Smooth muscle cell (in vitro differentiated cells): ENCODE data around the gene VPS13D. TPM values are rescaled to one million over a fixed set of nuclear protein-coding genes. Genes with fewer than 3 reads are reported as not detected.

Experiments used
- DNase-seq: peaks from one replicate; lab custom pipeline; 2025; ENCODE audit not compliant: unreplicated experiment; lab: John Stamatoyannopoulos, UW
- H2AFZ ChIP-seq: fragments of 200-600 bp; sonication (generic); 2 replicates; pipeline ENCODE4 v1.6.0; 2016; ENCODE audit warnings: antibody characterized with exemption, low read depth, mild to moderate bottlenecking
- H3F3A ChIP-seq: fragments of 200-600 bp; sonication (generic); 2 replicates; pipeline ENCODE4 v1.6.0; 2017; ENCODE audit warnings: antibody characterized with exemption, low read depth
- H3K27ac ChIP-seq: fragments of 200-600 bp; sonication (generic); 2 replicates; pipeline ENCODE4 v1.5.1; 2016; ENCODE audit warnings: low read depth, mild to moderate bottlenecking
- H3K27me3 ChIP-seq: fragments of 200-600 bp; sonication (generic); 2 replicates; pipeline ENCODE4 v1.6.1; 2016; ENCODE audit warnings: low read depth, mild to moderate bottlenecking
- H3K36me3 ChIP-seq: fragments of 200-600 bp; sonication (generic); 2 replicates; pipeline ENCODE4 v1.5.1; 2016; ENCODE audit warnings: low read depth
- H3K4me1 ChIP-seq: fragments of 200-600 bp; sonication (generic); 2 replicates; pipeline ENCODE4 v1.5.1; 2016; ENCODE audit warnings: low read depth
- H3K4me2 ChIP-seq: fragments of 200-600 bp; sonication (generic); 2 replicates; pipeline ENCODE4 v1.6.0; 2016; ENCODE audit warnings: mild to moderate bottlenecking
- H3K4me3 ChIP-seq: fragments of 200-600 bp; sonication (generic); 2 replicates; pipeline ENCODE4 v1.5.1; 2016; ENCODE audit warnings: mild to moderate bottlenecking
- H3K79me2 ChIP-seq: fragments of 200-600 bp; sonication (generic); 2 replicates; pipeline ENCODE4 v1.6.0; 2016; ENCODE audit warnings: low read depth, mild to moderate bottlenecking
- H3K9ac ChIP-seq: fragments of 200-600 bp; sonication (generic); 2 replicates; pipeline ENCODE4 v1.6.0; 2016; ENCODE audit warnings: low read depth
- H3K9me3 ChIP-seq: fragments of 200-600 bp; sonication (generic); replicated peaks from 2 replicates; pipeline ENCODE4 v1.5.1; 2016; ENCODE audit warnings: low read depth
- H4K20me1 ChIP-seq: fragments of 200-600 bp; sonication (generic); 2 replicates; pipeline ENCODE4 v1.6.0; 2016; ENCODE audit warnings: low read depth
- WGBS: methylation state at CpG from one replicate; pipeline ENCODE4 v1.1.7; 2016; ENCODE audit warnings: low lambda C conversion rate; 5-methylcytosine and 5-hydroxymethylcytosine counted together
- polyA plus RNA-seq: library from polyadenylated mRNA; unstranded; fragments of >200 nt; fragmentation: Nextera tagmentation; extraction: Ambion mirVana; gene quantifications from 2 replicates; pipeline ENCODE4 v1.2.1, GENCODE V29; 2016
- total RNA-seq: library from RNA; depleted of rRNA; stranded (reverse); fragments of >200 nt; gene quantifications from 2 replicates; pipeline ENCODE4 v1.2.3, GENCODE V29; 2014
- TF ChIP-seq, protein P1 (sequence below): fragments of 200-600 bp; sonication (generic); IDR thresholded peaks from 2 replicates; pipeline ENCODE4 v1.5.1; 2017; ENCODE audit warnings: borderline replicate concordance, mild to moderate bottlenecking, antibody characterized with exemption; ENCODE audit not compliant: insufficient read depth, poor library complexity, severe bottlenecking

Gene VPS13D
- total and polyA plus RNA-seq, 2 experiments from 2014 or later: 3.5 to 20.0 TPM

DNA sequence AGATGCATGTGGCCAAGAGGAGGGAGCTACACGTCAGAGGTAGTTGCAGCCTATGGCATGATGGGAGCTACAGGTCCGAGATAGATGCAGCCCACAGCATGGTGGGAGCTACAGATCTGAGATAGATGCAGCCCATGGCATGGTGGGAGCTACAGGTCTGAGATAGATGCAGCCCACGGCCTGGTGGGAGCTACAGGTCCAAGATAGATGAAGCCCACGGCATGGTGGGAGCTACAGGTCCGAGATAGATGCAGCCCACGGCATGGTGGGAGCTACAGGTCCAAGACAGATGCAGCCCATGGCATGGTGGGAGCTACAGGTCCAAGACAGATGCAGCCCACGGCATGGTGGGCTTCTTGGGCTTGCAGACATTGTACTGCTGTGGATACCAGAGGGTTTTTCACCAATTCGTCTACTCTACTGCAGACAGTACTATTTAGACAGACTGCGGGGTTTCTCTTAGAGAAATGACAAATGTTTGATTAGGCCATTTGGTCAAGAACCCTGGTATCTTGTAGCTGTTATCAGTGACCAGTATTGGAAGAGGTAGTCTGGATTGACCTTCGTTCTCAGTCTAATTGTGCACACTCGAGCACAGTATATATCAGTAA lies 260.8 kb downstream of the VPS13D start:
- TF ChIP-seq, protein P1, sequence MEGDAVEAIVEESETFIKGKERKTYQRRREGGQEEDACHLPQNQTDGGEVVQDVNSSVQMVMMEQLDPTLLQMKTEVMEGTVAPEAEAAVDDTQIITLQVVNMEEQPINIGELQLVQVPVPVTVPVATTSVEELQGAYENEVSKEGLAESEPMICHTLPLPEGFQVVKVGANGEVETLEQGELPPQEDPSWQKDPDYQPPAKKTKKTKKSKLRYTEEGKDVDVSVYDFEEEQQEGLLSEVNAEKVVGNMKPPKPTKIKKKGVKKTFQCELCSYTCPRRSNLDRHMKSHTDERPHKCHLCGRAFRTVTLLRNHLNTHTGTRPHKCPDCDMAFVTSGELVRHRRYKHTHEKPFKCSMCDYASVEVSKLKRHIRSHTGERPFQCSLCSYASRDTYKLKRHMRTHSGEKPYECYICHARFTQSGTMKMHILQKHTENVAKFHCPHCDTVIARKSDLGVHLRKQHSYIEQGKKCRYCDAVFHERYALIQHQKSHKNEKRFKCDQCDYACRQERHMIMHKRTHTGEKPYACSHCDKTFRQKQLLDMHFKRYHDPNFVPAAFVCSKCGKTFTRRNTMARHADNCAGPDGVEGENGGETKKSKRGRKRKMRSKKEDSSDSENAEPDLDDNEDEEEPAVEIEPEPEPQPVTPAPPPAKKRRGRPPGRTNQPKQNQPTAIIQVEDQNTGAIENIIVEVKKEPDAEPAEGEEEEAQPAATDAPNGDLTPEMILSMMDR: no peak
- no peaks in the 10 kb centered on the region for H3K36me3 ChIP-seq
- H4K20me1 ChIP-seq: peaks cover 21% of the 10 kb centered on the region
- no peak overlapping the region for H3K9ac ChIP-seq
- no peak overlapping the region for H3K4me2 ChIP-seq
- 99% methylated on average over 11 of the region's 11 CpGs for WGBS
- no peaks in the 10 kb centered on the region for H3K9me3 ChIP-seq
- no peaks in the 10 kb centered on the region for H3K4me1 ChIP-seq
- H2AFZ ChIP-seq: no peak overlapping the region
- H3K4me3 ChIP-seq: no peak overlapping the region
- no peaks in the 10 kb centered on the region for H3K27me3 ChIP-seq
- DNase-seq: no peak
- no peak overlapping the region for H3K27ac ChIP-seq
- no peaks in the 10 kb centered on the region for H3K79me2 ChIP-seq
- H3F3A ChIP-seq: no peaks in the 10 kb centered on the region

DNA sequence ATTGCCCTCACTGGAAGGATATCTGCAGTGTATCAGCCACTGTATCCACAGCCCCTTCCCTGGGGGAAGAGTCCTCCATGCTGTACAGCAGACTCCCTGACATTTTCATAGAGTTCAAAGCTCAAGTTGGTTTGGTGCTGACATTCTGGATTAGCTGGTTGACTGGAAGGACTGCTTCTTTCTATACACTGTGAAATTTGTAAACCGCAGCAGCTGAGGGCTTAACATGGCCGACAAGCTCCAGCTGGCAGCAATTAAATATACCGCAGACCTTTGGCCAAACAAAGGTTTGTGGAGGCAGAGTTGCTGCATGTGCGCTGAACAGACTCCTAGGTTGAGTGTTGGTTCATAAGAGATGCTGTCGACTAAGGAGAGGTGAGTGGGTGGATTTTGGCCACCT lies 261.8 kb downstream of the VPS13D start:
- Histone ChIP-seq H4K20me1 (peaks cover 21% of the 10 kb centered on the region), H3K27me3 (no peaks in the 10 kb centered on the region), H3K4me2 (no peak overlapping the region), H2AFZ (no peak overlapping the region), H3K27ac (no peak overlapping the region), H3K4me3 (no peak overlapping the region), H3K36me3 (no peaks in the 10 kb centered on the region), H3F3A (no peaks in the 10 kb centered on the region), H3K9ac (no peak overlapping the region), H3K4me1 (no peaks in the 10 kb centered on the region), H3K79me2 (no peaks in the 10 kb centered on the region), H3K9me3 (no peaks in the 10 kb centered on the region)
- DNase-seq: no peak
- WGBS: 56% methylated on average over 5 of the region's 5 CpGs
- TF ChIP-seq, protein P1: no peak

DNA sequence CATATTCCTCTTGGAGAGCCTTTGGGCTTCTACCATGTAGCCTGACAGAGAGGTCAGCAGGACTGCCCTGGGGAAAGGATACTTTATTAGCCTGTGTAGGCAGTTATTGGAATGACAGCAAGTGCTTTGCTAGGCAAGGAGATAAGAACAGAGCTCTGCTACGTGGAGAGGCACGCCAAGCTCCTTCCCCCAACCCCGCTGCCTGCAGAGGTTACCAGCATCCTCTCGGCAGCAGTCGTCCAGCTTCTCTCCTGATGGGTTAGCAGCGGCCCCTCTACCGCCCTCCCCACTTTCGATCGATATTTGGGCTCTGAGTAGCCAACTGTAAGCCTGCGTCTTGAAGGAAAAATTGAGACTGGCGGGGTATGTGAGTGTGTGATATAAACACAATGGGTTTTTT lies 265.9 kb downstream of the VPS13D start:
- TF ChIP-seq, protein P1: no peak
- Histone ChIP-seq H3K9ac (no peak overlapping the region), H3K36me3 (peaks cover 3% of the 10 kb centered on the region), H3K9me3 (no peaks in the 10 kb centered on the region), H3K27ac (no peak overlapping the region), H3K79me2 (no peaks in the 10 kb centered on the region), H3F3A (no peaks in the 10 kb centered on the region), H4K20me1 (peaks cover 16% of the 10 kb centered on the region), H3K4me2 (peak overlapping the region; percentile 4), H2AFZ (no peak overlapping the region), H3K27me3 (no peaks in the 10 kb centered on the region), H3K4me1 (no peaks in the 10 kb centered on the region), H3K4me3 (no peak overlapping the region)
- WGBS: 69% methylated on average over 11 of the region's 11 CpGs
- DNase-seq: no peak
